Measurements from ENCODE around the gene SLC25A6. TPM values are rescaled to one million over a fixed set of nuclear protein-coding genes. Genes with fewer than 3 reads are reported as not detected.

The SLC25A6 gene
- total RNA-seq, 1 donor from 2014 or later: 488 TPM

DNA sequence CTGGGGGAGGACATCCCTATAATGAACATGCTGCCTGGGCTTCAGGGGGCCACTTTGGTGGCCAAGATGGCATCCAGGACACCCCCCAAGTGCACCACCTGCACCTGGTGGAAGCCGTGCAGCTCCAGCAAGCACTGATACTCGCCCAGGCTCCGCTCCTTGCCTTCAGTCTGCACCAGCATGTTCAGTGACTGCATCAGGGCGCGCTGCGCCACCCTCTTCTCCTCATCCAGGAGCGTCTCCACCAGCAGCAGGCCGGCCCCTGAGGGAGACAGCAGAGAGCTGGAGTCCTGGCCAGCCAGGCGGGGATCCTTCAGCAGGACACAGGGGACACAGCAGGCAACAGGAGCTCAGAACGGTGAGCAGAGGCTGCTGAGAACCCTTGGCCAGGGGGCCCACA lies 11.3 kb upstream of the SLC25A6 start:
- no peak overlapping the region for H3K27ac Mint-ChIP-seq (ENCODE audit: unreplicated experiment)
- DNase-seq (ENCODE audit: low spot score): no peak
- TF ChIP-seq CTCF (IDR thresholded peaks at IDR 0.05; ENCODE audit: unreplicated experiment): no peak
- no peak overlapping the region for H3K4me3 Mint-ChIP-seq (ENCODE audit: unreplicated experiment)
- H3K4me1 Mint-ChIP-seq (ENCODE audit: unreplicated experiment): no peaks in the 10 kb centered on the region
- H3K36me3 Mint-ChIP-seq (ENCODE audit: low read depth, unreplicated experiment): no peaks in the 10 kb centered on the region
- no peaks in the 10 kb centered on the region for H3K27me3 Mint-ChIP-seq (ENCODE audit: unreplicated experiment)
- H3K9me3 Mint-ChIP-seq (ENCODE audit: unreplicated experiment): no peaks in the 10 kb centered on the region

DNA sequence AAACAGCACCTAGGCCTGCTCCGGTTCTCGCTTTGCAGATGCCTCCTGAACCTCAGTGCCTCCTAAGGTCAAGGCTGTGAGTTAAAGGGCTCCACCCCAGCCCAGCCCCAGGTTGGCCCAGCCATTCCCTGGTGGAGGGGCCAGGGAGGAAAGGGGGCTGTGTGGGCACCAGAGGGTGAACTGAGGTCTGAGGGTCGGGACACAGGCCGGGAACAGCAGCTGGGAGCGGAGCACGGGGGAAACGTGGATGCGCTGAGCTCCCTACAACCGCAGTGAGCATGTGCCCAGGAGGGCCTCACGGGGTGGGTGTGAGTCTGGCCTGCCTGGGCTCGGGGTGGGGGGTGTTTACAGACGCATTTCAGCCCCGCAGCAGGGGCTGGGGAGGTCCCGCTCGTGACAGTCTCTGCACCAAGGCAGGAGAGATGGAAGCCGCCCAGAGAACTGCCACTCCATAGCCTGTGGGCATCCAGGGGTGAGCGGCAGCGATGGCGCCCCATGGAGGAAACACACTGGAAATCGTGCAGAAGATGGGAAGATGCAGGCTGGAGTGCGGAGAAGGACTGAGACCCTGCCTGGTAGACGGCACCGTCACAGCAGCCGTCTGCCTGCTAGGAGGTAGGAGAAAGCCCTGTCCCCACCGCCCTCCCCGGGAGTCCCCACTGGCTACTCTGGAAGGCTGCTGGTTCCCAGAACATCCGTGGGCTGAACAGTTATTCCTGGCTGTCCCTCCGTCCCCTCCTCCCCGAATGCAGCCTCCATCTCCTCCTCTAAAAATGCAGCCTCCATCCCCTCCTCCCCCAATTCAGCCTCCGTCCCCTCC lies 9.9 kb upstream of the SLC25A6 start:
- no peaks in the 10 kb centered on the region for H3K4me1 Mint-ChIP-seq (ENCODE audit: unreplicated experiment)
- no peaks in the 10 kb centered on the region for H3K9me3 Mint-ChIP-seq (ENCODE audit: unreplicated experiment)
- H3K4me3 Mint-ChIP-seq (ENCODE audit: unreplicated experiment): no peak overlapping the region
- no peak for DNase-seq (ENCODE audit: low spot score)
- TF ChIP-seq CTCF (IDR thresholded peaks at IDR 0.05; ENCODE audit: unreplicated experiment): no peak
- no peak overlapping the region for H3K27ac Mint-ChIP-seq (ENCODE audit: unreplicated experiment)
- no peaks in the 10 kb centered on the region for H3K36me3 Mint-ChIP-seq (ENCODE audit: low read depth, unreplicated experiment)
- no peaks in the 10 kb centered on the region for H3K27me3 Mint-ChIP-seq (ENCODE audit: unreplicated experiment)

DNA sequence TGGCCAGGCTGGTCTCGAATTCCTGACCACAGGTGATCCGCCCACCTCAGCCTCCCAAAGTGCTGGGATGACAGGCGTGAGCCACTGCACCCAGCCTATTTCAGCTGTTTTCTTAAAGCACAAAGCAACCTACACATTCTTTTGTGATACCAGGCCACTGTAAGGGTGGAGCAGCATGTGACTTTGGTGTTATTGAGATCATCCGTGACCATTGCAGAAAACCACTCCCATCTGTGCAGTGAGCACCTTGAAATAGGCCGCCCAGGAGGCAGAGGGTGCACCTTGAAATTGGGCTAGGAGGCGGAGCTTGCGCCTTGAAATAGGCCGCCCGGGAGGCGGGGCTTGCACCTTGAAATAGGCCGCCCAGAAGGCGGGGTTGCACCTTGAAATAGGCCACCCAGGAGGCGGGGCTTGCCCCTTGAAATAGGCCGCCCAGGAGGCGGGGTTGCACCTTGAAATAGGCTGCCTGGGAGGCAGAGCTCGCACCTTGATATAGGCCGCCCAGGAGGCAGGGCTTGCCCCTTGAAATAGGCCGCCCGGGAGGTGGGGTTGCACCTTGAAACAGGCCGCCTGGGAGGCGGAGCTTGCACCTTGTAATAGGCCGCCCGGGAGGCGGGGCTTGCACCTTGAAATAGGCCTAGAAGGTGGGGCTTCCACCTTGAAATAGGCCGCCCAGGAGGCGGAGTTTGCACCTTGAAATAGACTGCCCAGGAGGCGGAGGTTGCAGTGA lies 9.0 kb upstream of the SLC25A6 start:
- H3K36me3 Mint-ChIP-seq (ENCODE audit: low read depth, unreplicated experiment): peaks cover 5% of the 10 kb centered on the region
- H3K27ac Mint-ChIP-seq (ENCODE audit: unreplicated experiment): no peak overlapping the region
- peaks cover 4% of the 10 kb centered on the region for H3K27me3 Mint-ChIP-seq (ENCODE audit: unreplicated experiment)
- TF ChIP-seq CTCF (IDR thresholded peaks at IDR 0.05; ENCODE audit: unreplicated experiment): no peak
- H3K4me1 Mint-ChIP-seq (ENCODE audit: unreplicated experiment): no peaks in the 10 kb centered on the region
- H3K9me3 Mint-ChIP-seq (ENCODE audit: unreplicated experiment): no peaks in the 10 kb centered on the region
- H3K4me3 Mint-ChIP-seq (ENCODE audit: unreplicated experiment): no peak overlapping the region
- DNase-seq (ENCODE audit: low spot score): no peak

- DNase-seq (ENCODE audit: low spot score): no peak
Observed at GRCh38 chrX:1400049-1400448, 8.1 kb upstream of the SLC25A6 start.

More at GRCh38 chrX:1400049-1400448, 8.1 kb upstream of the SLC25A6 start:
- Mint-ChIP-seq H3K27ac (ENCODE audit: unreplicated experiment) (no peak overlapping the region), H3K27me3 (ENCODE audit: unreplicated experiment) (peaks cover 11% of the 10 kb centered on the region), H3K36me3 (ENCODE audit: low read depth, unreplicated experiment) (peaks cover 12% of the 10 kb centered on the region), H3K4me3 (ENCODE audit: unreplicated experiment) (no peak overlapping the region), H3K4me1 (ENCODE audit: unreplicated experiment) (peaks cover 7% of the 10 kb centered on the region), H3K9me3 (ENCODE audit: unreplicated experiment) (no peaks in the 10 kb centered on the region)
- no peak for TF ChIP-seq CTCF (IDR thresholded peaks at IDR 0.05; ENCODE audit: unreplicated experiment)
